ENCODE results near the gene MAST4.

The MAST4 gene

GRCh38 chr5:66949066-66949465, 352.9 kb downstream of the MAST4 start:
- TF ChIP-seq, protein P1, sequence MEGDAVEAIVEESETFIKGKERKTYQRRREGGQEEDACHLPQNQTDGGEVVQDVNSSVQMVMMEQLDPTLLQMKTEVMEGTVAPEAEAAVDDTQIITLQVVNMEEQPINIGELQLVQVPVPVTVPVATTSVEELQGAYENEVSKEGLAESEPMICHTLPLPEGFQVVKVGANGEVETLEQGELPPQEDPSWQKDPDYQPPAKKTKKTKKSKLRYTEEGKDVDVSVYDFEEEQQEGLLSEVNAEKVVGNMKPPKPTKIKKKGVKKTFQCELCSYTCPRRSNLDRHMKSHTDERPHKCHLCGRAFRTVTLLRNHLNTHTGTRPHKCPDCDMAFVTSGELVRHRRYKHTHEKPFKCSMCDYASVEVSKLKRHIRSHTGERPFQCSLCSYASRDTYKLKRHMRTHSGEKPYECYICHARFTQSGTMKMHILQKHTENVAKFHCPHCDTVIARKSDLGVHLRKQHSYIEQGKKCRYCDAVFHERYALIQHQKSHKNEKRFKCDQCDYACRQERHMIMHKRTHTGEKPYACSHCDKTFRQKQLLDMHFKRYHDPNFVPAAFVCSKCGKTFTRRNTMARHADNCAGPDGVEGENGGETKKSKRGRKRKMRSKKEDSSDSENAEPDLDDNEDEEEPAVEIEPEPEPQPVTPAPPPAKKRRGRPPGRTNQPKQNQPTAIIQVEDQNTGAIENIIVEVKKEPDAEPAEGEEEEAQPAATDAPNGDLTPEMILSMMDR (conservative IDR thresholded peaks at IDR 0.05; ENCODE audit: control insufficient read depth, insufficient read depth, low read depth, low read length) = no peak
- no peak overlapping the region for H3K4me3 ChIP-seq (ENCODE audit: control insufficient read depth, low read depth, low read length)
- no peak for DNase-seq (ENCODE audit: low read depth)

DNA sequence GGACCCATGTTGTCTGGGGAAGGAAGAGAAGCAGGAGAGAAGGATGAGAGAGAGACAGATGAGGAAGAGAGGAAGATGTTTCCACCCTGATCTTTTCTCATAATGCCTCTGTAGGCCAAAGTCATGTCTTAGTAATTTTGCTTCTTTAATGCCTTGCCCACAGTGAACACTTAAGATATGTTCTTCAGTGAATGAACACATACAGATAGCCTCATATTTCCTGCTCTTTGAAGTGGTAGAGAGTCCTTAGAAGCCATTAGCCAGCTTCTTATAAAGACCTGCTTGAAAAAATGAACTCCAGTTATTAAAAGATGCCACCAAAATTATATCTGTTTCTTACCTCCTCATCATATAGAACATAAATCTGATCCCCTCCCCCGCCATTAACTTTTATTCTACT, 356.0 kb downstream of the MAST4 start:
- DNase-seq (ENCODE audit: low read depth) = no peak
- TF ChIP-seq, protein P1 (conservative IDR thresholded peaks at IDR 0.05; ENCODE audit: control insufficient read depth, insufficient read depth, low read depth, low read length) = no peak
- H3K4me3 ChIP-seq (ENCODE audit: control insufficient read depth, low read depth, low read length) = no peak overlapping the region

DNA sequence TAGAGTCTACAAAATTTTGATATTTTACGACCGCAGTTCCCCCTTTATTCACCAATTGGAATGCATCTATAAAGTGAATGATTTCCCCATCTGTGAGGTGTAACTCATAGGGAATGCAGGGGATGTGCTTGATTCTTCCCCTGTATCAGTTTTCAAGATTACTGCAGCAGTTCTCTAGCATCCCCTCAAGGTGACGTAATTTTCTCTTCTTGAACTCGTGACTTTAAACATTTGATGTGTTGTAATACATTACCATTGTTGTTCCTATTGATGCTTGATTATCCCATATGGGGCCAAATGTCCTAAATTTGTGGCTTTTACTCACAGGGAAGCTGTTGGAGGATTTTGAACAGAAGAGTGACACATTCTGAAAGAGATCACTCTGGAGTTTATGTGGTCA, 360.2 kb downstream of the MAST4 start:
- DNase-seq (ENCODE audit: low read depth) = no peak
- TF ChIP-seq, protein P1 (conservative IDR thresholded peaks at IDR 0.05; ENCODE audit: control insufficient read depth, insufficient read depth, low read depth, low read length) = no peak
- H3K4me3 ChIP-seq (ENCODE audit: control insufficient read depth, low read depth, low read length) = no peak overlapping the region

DNA sequence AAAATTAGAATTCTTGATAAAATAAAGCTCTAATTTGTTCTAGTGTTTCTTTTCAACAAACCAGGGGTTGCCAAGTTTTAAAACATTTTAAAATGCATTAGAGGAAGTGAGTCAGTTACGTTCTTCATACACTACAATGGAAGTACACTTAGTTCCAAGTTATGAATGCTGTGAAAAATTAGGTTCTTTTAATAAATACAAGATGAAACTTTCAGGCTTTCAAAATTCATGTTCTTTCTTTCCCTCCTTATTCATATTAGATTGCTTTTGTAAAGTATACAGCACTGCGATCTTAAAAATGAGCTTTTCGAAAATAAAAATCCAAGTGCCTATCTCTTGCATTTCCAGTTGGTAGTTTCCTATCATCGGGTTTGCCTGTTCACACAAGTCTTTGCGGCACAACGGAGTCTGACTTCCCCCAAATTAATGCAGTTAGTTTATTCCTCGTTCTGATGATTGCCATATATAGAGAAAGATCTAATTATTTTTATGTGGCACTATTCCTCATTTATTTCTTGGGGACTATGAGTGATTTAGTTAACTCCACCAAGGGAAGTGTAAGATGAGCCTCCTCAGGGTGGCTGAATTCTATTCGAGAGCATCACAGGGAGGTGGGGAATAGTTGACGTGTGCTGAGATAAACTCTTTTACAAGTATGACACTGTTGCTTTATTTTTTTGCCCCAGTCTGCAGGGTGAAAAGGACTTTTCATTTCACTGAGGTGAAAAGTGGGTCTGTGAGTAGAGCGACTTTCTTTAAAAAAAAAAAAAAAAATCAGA, 362.2 kb downstream of the MAST4 start:
- DNase-seq (ENCODE audit: low read depth) = peak; percentile 77
- H3K4me3 ChIP-seq (ENCODE audit: control insufficient read depth, low read depth, low read length) = peak overlapping the region; percentile 57
- TF ChIP-seq, protein P1 (conservative IDR thresholded peaks at IDR 0.05; ENCODE audit: control insufficient read depth, insufficient read depth, low read depth, low read length) = no peak

GRCh38 chr5:66958980-66959641, 362.9 kb downstream of the MAST4 start:
- DNase-seq (ENCODE audit: low read depth) = peak; percentile 72
- peak overlapping the region; percentile 57 for H3K4me3 ChIP-seq (ENCODE audit: control insufficient read depth, low read depth, low read length)
- TF ChIP-seq, protein P1 (conservative IDR thresholded peaks at IDR 0.05; ENCODE audit: control insufficient read depth, insufficient read depth, low read depth, low read length) = no peak

GRCh38 chr5:66959653-66960052, 363.5 kb downstream of the MAST4 start:
- DNase-seq (ENCODE audit: low read depth) = peak; percentile 64
- TF ChIP-seq, protein P1 (conservative IDR thresholded peaks at IDR 0.05; ENCODE audit: control insufficient read depth, insufficient read depth, low read depth, low read length) = no peak
- H3K4me3 ChIP-seq (ENCODE audit: control insufficient read depth, low read depth, low read length) = peak overlapping the region; percentile 57
